Endometrium (tissue), 2 donors: Measurements from ENCODE around the gene GPSM1.

Experiments
- FAIRE-seq: peaks from 2 replicates; lab custom pipeline; 2012; peaks lifted over from hg19 to GRCh38; lab: Jason Lieb, UNC
- donor health status: control.
- donor health status: control.

The GPSM1 gene

GRCh38 chr9:136332482-136332983, 5.2 kb downstream of the GPSM1 start:
- FAIRE-seq: no peak

GRCh38 chr9:136333045-136333444, 5.7 kb downstream of the GPSM1 start:
- FAIRE-seq: no peak

DNA sequence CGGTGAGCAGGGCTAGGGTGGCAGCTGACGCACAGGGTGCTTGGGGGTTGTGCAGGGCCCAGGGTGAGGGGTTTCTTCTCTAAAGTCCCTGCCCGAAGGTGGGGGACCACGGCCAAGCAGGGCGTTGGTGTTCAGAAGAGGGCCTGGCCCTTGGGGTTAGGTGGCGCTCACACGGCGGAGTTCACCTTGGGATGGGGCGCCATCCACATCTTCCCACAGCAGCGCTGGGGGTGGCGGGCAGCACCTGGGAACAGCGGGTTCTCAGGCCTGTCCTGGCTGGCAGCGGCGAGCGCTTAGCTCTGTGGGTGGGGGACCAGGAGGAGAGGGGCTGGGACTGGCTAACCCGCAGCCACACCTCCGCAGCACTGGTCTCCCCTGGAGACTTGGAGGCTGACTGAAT, 6.1 kb downstream of the GPSM1 start:
- no peak for FAIRE-seq

DNA sequence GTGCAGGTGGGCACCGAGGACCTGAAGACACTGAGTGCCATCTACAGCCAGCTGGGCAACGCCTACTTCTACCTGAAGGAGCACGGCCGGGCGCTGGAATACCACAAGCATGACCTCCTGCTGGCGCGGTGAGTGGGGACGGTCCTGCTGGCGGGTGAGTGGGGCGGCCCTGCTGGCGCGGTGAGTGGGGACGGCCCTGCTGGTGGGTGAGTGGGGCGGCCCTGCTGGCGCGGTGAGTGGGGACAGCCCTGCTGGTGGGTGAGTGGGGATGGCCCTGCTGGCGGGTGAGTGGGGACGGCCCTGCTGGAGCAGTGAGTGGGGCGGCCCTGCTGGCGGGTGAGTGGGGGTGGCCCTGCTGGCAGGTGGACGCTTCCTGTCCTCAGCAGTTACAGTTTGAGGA, 7.2 kb downstream of the GPSM1 start:
- no peak for FAIRE-seq

DNA sequence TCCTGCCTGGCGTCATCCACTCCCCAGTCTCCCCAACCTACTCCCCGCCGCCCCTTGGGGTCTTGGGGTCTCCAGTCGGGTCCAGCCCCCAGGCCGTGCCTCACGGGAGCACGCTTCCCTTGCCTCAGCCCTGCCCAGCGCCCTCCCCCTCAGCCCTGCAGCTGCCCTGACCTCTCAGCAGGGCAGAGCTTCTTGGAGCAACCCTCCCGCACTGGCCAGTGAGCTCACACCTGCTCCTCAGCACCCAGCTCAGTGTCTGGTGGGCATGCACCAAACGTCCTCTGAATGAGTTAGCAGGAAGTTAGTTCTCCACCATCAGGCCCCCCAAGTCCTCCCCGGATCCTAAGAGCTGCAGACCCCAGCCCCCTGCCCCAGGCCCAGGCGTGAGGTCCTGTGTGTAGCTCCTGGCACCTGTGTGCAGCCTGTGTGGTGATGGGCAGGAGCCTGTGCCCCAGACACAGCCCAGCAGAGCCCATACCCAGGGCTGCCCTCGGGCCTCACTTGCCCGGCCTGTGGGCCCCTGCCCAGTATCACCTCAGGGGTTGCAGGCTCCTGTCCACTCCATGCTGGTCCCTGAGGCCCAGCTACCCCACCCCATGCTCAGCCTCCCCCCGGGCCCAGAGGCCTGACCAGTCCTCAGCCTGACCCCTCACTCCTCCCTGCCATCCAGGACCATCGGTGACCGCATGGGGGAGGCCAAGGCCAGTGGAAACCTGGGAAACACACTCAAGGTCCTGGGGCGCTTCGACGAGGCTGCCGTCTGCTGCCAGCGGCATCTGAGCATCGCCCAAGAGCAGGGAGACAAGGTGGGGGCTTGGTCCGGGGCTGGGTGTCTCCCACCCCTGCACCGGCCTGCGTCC, 8.2 kb downstream of the GPSM1 start:
- FAIRE-seq: no peak

DNA sequence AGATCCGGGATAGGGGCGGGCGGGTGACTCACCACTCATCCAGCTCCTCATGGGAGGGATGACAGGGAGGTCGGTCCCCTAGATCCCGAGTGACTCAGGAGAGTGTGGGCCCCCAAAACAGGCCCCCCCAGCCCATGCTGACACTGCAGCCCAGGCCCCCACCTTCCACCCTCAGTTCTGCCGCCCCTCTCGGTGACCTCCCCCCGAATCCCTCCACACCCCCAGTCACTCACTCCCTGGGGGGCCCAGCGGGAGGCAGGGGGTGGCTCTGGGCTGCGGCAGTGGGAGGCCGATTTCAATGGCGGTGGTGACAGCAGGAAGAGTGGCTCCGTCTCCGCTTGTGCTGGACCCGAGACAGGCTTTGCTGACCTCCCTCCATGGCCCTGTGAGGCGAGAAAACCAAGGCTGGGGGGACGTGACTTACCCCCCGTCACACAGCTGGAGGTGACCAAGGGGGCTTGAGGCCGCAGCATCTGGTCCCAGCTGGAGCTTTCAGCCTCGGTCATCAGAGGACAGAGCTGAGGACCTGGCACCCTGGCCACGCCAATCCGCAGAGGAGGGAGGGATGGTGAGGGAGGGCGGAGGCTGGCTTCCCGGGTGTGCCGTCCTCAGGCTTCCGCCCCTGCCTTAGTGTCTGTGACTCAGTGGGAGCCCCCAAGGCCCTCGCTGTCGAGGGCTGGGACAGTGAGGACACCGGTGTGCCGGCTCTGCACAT, 9.0 kb downstream of the GPSM1 start:
- FAIRE-seq: no peak

DNA sequence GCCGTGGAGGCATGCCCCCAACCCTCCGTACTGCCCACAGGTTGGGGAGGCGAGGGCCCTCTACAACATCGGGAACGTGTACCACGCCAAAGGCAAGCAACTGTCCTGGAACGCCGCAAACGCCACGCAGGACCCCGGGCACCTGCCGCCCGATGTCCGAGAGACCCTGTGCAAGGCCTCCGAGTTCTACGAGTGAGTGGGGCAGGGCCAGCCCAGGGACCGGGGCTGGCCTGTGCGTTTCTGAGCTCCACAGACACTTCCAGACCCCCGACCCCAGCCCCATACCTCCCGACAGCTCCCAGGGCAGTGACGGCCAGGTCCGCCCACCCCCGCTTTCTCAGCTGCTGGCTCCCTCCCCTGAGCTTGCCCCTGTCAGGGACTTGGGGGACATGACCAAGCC, 9.5 kb downstream of the GPSM1 start:
- FAIRE-seq: no peak

GRCh38 chr9:136337416-136338395, 10.4 kb downstream of the GPSM1 start:
- no peak for FAIRE-seq

DNA sequence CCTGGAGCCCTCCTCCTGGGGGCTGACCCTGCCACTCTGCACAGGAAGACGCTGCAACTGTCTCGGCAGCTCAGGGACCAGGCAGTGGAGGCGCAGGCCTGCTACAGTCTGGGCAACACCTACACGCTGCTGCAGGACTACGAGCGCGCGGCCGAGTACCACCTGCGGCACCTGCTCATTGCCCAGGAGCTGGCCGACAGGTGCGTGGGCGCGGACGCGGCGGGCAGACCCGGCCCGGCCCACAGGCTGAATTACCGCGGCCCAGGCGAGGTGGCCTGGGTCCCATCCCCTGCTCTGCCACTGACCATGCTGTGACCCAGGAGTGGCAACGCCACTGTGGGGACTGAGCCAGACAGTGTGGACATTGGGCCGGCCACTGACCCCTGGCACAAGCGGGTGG, 11.2 kb downstream of the GPSM1 start:
- FAIRE-seq: no peak

- no peak for FAIRE-seq
Observed at GRCh38 chr9:136339173-136339957, 12.0 kb downstream of the GPSM1 start.

DNA sequence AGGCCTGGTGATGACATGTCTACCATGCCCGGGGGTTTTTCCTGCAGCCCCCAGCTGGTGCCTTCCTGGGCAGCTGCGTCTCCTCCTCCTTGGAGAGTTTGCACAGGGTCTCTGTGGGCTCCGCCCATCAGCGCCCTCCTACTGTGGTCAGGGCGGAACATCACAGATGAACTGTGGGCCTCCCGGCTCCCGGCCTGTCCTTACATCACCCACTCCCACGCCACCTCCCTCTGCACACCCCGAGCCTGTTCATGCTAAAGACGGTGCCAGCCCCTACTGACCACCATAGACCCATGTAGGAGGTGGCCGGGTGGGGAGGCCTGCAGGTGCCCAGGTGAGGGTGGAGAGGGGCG, 12.6 kb downstream of the GPSM1 start:
- no peak for FAIRE-seq

DNA sequence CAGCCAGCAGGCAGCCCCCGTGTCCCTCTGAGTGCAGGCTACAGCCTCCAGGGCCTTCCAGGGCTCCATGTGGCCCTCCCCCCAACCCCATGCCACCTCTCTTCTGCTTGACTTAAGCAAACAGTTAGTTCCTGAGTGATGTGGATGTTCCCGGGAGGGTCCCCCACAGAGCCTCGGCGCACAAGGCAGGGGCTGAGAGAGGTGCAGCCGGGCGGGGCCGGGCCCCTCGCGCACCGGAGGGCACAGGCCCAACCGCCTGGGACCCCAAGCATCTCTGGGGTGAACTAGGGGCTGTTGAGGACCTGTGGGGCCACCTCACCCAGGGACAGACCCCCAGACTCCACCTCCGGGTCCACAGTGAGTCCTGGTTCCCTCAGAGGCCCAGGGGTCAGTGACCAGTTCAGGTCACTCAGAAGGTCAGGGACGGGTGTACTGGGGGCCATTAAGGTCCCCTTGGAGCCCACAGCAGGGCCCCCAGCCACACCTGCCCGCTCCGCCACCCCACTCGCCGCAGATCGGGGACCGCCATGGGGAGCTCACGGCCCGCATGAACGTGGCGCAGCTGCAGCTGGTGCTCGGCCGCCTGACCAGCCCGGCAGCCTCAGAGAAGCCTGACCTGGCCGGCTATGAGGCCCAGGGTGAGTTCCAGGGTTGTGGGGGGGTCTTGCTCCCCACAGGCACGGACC, 13.2 kb downstream of the GPSM1 start:
- FAIRE-seq: no peak

GRCh38 chr9:136341042-136341655, 13.8 kb downstream of the GPSM1 start:
- no peak for FAIRE-seq

DNA sequence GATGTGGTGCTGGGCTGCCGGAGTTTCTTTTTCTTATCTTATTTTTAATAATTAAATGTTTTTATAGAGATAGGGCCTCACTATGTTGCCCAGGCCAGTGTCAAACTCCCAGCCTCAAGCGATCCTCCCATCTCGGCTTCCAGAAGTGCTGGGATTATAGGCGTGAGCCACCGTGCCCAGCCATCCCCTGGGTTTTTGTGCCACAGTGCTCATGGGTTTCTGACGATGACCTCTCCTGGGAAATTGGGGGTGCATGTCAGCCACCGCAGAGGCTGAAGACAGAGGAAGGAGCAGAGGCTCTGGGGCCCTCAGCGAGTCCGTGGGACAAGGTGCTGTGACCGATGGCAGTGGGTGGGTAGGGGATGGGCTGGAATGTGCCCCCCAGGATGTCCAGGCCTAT, 14.4 kb downstream of the GPSM1 start:
- FAIRE-seq: no peak

GRCh38 chr9:136342181-136343120, 15.1 kb downstream of the GPSM1 start:
- FAIRE-seq: no peak

DNA sequence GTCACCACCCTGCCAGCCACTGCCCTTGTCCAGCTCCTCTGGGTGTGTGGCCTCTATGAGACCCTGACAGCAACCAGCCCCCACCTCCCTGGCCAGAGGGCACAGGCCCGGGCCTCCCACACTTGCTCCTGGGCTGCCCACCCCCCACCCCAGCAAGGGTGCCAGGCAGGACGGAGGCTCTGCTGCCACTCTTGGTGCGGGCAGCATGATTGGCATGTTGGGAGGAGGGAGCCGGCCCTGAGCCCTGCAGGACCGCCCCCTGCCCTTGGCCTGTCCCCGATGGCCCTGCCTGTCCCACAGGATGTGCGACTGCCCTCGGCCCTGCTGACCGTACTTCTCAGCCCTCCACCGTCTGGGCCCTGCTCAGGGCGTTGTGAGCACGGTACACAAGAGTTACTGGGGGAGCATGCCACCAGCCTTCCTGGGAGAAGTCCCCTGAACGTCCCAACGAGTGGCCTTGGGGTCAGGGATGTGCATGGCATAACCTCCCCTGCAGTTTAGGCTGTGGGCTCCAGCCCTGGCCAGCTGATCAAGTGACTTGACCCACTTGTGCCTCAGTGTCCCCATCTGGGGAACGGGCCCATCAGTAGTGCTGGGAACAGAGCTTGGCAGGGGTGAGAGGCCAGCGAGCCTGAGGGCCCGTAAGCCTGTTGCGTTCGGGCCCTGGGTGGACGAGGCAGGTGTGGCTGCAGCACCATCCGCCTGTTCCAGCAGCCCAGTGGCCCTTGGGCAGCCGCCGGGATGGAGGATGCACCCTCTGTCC, 16.0 kb downstream of the GPSM1 start:
- no peak for FAIRE-seq

DNA sequence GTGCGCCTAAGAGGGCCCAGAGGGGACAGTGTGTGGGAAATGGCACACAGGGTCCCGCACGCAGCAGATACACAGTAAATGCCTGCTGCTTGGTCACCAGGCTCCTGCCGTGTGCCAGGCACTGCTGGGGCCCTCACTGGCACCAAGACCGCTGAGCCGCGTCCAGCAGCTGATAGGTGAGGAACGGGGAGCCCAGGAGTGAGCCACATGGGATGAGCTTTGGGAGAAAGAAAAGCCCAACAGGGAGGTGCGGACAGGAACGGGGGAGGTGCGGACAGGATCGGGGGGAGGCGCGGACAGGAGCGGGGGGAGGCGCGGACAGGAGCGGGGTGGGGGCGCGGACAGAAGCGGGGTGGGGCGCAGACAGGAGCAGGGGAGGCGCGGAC, 16.5 kb downstream of the GPSM1 start:
- FAIRE-seq: no peak

GRCh38 chr9:136344544-136345280, 17.4 kb downstream of the GPSM1 start:
- FAIRE-seq: no peak
